ENCODE results near the gene TMBIM6. TPM values are rescaled to one million over a fixed set of nuclear protein-coding genes. Genes with fewer than 3 reads are reported as not detected.

The TMBIM6 gene
- total RNA-seq, 4 donors from 2014 or later: 201 to 298 (median 263) TPM

DNA sequence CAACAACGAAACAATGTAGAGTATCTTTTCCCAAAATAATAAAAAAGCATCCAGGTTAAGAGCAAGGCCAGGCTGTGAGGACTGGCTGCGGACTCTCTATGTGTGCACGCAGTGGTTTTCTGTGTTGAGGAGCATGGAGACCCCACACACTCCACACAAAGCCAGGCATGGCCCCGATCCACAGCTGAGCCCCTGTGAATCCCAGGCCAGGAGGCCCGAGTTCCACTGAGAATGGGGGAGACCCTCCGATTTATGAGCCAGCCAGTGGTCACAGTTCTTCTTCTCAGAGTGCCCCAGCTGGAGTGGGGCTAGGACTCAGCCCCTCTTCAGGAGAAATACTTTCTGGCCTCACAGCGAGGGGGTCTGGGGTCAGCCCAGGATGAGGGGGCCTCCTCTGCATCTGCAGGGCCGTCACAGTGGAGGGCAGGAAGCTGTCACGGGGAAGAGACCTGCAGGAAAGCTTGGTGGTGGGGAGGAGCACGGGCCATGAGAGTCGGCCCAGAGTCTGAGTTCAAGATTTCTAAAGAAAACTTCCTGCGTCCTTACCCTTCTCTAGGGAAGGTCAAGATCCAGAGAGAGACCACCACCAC, 66.7 kb downstream of the TMBIM6 start:
- H3K4me1 ChIP-seq: peaks cover 4 to 7% of the 10 kb centered on the region in 2 donors
- no peaks in the 10 kb centered on the region for H3K36me3 ChIP-seq
- H3K27ac ChIP-seq: peak overlapping the region; percentile 64 to 66
- TF ChIP-seq, protein P1, sequence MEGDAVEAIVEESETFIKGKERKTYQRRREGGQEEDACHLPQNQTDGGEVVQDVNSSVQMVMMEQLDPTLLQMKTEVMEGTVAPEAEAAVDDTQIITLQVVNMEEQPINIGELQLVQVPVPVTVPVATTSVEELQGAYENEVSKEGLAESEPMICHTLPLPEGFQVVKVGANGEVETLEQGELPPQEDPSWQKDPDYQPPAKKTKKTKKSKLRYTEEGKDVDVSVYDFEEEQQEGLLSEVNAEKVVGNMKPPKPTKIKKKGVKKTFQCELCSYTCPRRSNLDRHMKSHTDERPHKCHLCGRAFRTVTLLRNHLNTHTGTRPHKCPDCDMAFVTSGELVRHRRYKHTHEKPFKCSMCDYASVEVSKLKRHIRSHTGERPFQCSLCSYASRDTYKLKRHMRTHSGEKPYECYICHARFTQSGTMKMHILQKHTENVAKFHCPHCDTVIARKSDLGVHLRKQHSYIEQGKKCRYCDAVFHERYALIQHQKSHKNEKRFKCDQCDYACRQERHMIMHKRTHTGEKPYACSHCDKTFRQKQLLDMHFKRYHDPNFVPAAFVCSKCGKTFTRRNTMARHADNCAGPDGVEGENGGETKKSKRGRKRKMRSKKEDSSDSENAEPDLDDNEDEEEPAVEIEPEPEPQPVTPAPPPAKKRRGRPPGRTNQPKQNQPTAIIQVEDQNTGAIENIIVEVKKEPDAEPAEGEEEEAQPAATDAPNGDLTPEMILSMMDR (IDR thresholded peaks at IDR 0.05): no peak
- no peak for TF ChIP-seq POLR2A (IDR thresholded peaks at IDR 0.05)
- no peak overlapping the region for H3K4me3 ChIP-seq
- no peak for DNase-seq
- H3K9me3 ChIP-seq: no peaks in the 10 kb centered on the region
- intact Hi-C loops (cut with DNase I; ENCODE audit: low total_unique reads): no loop called here
- H3K27me3 ChIP-seq: no peaks in the 10 kb centered on the region

DNA sequence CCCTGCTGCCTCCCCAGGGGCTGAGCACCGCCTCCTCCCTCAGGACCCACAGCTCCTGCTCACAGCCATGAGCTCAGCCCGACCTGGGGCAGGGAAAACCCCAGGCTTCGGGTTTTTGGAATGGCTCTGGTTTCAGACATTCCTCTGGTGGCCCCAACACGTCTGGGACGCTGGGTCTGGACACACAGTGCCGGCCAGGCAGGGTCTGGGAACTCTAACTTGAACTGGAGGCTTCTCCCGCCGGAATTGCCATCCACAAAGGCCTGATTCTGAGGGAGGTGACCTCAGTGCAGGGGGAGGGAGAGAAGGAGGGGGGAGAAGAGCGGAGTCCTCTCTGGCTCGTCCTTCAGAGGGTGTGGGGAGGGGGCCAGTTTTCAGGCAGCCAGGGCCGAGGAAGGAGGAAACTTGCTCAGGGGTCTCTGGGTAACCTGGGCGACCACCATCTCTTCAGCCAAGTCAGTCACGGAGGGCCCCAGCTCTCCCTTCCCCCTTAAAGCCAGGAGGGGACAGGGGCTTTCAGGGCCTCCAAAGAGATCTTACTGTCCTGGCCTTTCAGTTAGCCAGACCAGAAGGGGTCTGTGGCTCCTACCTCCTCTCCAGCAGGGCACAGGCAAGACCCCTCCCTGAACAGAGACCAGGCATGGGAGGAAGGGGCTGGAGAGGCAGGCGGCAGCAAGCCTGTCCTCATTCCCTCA, 67.5 kb downstream of the TMBIM6 start:
- Histone ChIP-seq H3K4me1 (peaks cover 4 to 7% of the 10 kb centered on the region in 2 donors), H3K4me3 (no peak overlapping the region), H3K36me3 (no peaks in the 10 kb centered on the region), H3K27me3 (no peaks in the 10 kb centered on the region), H3K9me3 (no peaks in the 10 kb centered on the region), H3K27ac (peak overlapping the region; percentile 64 to 66)
- TF ChIP-seq, protein P1 (IDR thresholded peaks at IDR 0.05): no peak
- no peak for TF ChIP-seq POLR2A (IDR thresholded peaks at IDR 0.05)
- intact Hi-C loops (cut with DNase I; ENCODE audit: low total_unique reads): no loop called here
- peak in 1 of 2 donors; percentile 40 for DNase-seq

DNA sequence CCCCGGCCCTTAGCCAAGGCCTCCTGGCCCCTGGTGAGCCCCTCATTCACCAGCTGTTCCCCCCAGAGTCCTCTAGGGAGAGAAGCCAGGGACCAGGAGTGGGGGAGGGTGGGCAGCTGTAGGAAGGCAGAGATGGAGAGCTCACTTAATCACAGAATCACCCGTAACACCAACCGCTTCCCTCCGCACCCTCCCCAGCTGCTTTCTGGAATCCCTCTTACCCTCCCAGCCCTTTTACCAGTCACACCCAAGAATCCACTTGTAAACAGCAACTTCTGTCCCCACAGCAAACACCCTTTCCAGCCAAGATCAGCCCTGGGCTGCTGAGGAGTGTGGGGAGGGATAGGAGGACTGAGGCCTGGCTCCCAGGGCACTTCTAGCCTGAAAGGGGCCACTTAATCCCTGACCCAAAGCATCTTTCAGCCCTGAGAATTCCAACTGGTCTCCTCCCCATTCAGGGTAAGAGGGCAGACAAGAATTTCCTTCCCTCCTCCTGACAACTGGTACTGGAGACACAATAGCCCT, 68.1 kb downstream of the TMBIM6 start:
- no peak overlapping the region for H3K4me3 ChIP-seq
- H3K27ac ChIP-seq: peak overlapping the region; percentile 64 to 66
- H3K4me1 ChIP-seq: peaks cover 4 to 7% of the 10 kb centered on the region in 2 donors
- TF ChIP-seq, protein P1 (IDR thresholded peaks at IDR 0.05): no peak
- no peaks in the 10 kb centered on the region for H3K36me3 ChIP-seq
- intact Hi-C loops (cut with DNase I; ENCODE audit: low total_unique reads): no loop called here
- H3K27me3 ChIP-seq: no peaks in the 10 kb centered on the region
- peak in 1 of 2 donors; percentile 38 for DNase-seq
- no peaks in the 10 kb centered on the region for H3K9me3 ChIP-seq

DNA sequence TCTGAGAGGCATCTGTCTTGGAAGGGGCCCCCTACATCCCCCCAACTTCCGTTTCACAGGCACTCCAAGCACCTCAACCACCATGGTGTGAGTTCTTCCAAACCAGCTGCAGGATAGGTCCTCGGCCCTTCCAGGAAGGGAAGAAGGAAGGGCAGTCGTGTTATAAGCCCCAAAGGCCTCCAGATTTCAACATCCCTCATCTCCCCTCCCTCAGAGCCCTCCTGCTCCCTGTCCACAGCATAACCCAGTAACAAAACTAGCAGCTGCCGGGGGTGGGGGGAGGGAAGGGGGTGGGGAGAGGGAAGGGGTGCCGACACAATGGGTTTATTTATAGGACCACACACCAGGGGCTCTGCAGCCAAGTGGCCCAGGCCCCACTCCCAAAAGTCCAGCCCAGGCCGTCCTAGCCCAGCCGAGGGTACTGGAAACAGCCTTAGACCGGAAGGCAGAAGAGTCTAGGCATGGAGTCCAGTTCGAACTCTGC, 68.6 kb downstream of the TMBIM6 start:
- peak overlapping the region; percentile 64 to 66 for H3K27ac ChIP-seq
- no peaks in the 10 kb centered on the region for H3K9me3 ChIP-seq
- no peaks in the 10 kb centered on the region for H3K27me3 ChIP-seq
- no peak overlapping the region for H3K4me3 ChIP-seq
- no peak for DNase-seq
- intact Hi-C loops (cut with DNase I; ENCODE audit: low total_unique reads): no loop called here
- no peaks in the 10 kb centered on the region for H3K36me3 ChIP-seq
- TF ChIP-seq POLR2A (IDR thresholded peaks at IDR 0.05): no peak
- TF ChIP-seq, protein P1 (IDR thresholded peaks at IDR 0.05): no peak
- peaks cover 4 to 7% of the 10 kb centered on the region in 2 donors for H3K4me1 ChIP-seq

DNA sequence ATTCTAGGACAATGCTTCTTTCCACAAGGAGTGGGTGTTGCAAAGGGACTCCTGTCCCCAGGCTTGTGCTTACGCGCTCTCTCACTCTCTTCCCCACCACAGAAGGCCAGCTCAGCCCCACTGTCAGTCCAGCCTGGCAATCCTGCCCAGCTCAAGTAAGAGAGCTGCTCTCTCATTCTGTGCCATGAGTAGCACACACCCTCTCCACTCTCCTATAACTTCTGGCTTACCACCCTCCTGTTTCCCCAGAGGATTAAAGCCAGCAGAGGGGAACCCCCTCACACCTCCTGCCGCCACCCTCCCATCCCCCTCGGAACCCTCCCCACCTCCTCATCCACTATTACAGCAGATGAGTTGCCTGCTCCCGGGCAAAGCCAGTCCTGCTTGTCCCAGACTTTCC, 69.8 kb downstream of the TMBIM6 start:
- no peak for DNase-seq
- Histone ChIP-seq H3K27ac (no peak overlapping the region), H3K4me1 (peaks cover 4 to 7% of the 10 kb centered on the region in 2 donors), H3K9me3 (no peaks in the 10 kb centered on the region), H3K27me3 (no peaks in the 10 kb centered on the region), H3K36me3 (no peaks in the 10 kb centered on the region), H3K4me3 (no peak overlapping the region)
- intact Hi-C loops (cut with DNase I; ENCODE audit: low total_unique reads): no loop called here
- TF ChIP-seq, protein P1 (IDR thresholded peaks at IDR 0.05): no peak
- no peak for TF ChIP-seq POLR2A (IDR thresholded peaks at IDR 0.05)
